Lower leg skin (tissue), 4 donors: ENCODE results near the gene GPR137B. TPM values are rescaled to one million over a fixed set of nuclear protein-coding genes. Genes with fewer than 3 reads are reported as not detected.

Experiments
- DNase-seq, 2 donors: peaks; one replicate each; pipeline ENCODE4 v3.0.0-alpha.2; 2019; ENCODE audit warnings: low spot score in 2 of 2
- H3K4me3 ChIP-seq: fragments of 200-600 bp; sonication (generic); 2 replicates; pipeline ENCODE4 v1.5.1; 2017; ENCODE audit warnings: mild to moderate bottlenecking, low read depth; ENCODE audit not compliant: poor library complexity, severe bottlenecking
- POLR2A ChIP-seq, 2 donors: fragments of 450-650 bp; IDR thresholded peaks; one replicate each; pipeline ENCODE4 v1.6.1; 2016 to 2017; ENCODE audit warnings: antibody characterized with exemption in 2 of 2, mild to moderate bottlenecking in 1 of 2, moderate library complexity in 1 of 2
- WGBS, 2 donors: methylation state at CpG; one replicate each; pipeline ENCODE4 v1.1.5; 2018; 5-methylcytosine and 5-hydroxymethylcytosine counted together
- intact Hi-C: fragments of 100-400 bp; cut with DNase I; formaldehyde crosslinking; loops from one replicate; pipeline ENCODE4 v1.15.0; 2023; ENCODE audit warnings: low total_unique reads
- total RNA-seq, 4 donors: library from RNA; depleted of rRNA; stranded (reverse); fragments of >200 nt; gene quantifications; one replicate each; pipeline ENCODE4 v1.1.0, GENCODE V29; 2016
- TF ChIP-seq, protein P1 (sequence below), 3 donors: fragments of 450-650 bp; IDR thresholded peaks; one replicate each; pipeline ENCODE4 v1.5.1; 2016; ENCODE audit warnings: antibody characterized with exemption in 3 of 3, mild to moderate bottlenecking in 3 of 3, moderate library complexity in 2 of 3

GPR137B gene
- total RNA-seq, 4 donors from 2014 or later, result 22.5 to 45.5 (median 35.3) TPM

DNA sequence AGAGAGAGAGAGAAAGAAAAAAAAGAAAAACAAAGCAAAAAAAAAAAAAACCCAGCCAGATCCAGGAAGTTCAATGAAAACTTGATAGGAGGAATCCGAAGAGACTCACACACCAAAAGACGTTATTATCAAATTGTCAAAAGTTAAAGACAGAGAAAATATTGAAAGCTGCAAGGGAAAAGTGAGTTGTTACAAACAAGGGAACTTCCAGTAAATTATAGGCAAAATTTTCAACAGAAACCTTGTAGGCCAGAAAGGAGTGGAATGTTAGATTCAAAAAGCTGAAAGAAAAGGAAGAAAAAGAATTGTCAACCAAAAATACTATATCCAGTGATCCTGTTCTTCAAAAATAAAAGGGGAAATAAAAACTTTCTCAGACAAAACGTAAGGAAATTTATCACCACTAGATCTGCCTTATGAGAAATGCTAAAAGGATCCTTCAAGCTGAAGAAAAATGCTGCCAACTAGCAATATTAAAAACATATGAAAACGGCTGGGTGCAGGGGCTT lies 115.8 kb downstream of the GPR137B start:
- no peak for TF ChIP-seq POLR2A (IDR thresholded peaks at IDR 0.05)
- TF ChIP-seq, protein P1, sequence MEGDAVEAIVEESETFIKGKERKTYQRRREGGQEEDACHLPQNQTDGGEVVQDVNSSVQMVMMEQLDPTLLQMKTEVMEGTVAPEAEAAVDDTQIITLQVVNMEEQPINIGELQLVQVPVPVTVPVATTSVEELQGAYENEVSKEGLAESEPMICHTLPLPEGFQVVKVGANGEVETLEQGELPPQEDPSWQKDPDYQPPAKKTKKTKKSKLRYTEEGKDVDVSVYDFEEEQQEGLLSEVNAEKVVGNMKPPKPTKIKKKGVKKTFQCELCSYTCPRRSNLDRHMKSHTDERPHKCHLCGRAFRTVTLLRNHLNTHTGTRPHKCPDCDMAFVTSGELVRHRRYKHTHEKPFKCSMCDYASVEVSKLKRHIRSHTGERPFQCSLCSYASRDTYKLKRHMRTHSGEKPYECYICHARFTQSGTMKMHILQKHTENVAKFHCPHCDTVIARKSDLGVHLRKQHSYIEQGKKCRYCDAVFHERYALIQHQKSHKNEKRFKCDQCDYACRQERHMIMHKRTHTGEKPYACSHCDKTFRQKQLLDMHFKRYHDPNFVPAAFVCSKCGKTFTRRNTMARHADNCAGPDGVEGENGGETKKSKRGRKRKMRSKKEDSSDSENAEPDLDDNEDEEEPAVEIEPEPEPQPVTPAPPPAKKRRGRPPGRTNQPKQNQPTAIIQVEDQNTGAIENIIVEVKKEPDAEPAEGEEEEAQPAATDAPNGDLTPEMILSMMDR (IDR thresholded peaks at IDR 0.05), result no peak
- WGBS, 2 donors, result 87 to 90% methylated on average over 4 of the region's 4 CpGs
- no peak overlapping the region for H3K4me3 ChIP-seq
- intact Hi-C loops, result no loop called here
- no peak for DNase-seq

Other genes with a start within 250 kb of the GPR137B start
- gene NID1, start 77.4 kb upstream of the GPR137B start, total RNA-seq, result 10 to 100 TPM; 23.4 to 80.0 (median 30.7) TPM
- gene ERO1B, start 139.4 kb downstream of the GPR137B start, total RNA-seq, result 1 to 10 TPM; 2.0 to 5.5 (median 3.9) TPM